Progenitor cell of endocrine pancreas (in vitro differentiated cells): ENCODE results near the gene THSD4. TPM values are rescaled to one million over a fixed set of nuclear protein-coding genes. Genes with fewer than 3 reads are reported as not detected.

ENCODE experiments used
- DNase-seq: peaks from one replicate; pipeline ENCODE4 v3.0.0; 2021; ENCODE audit warnings: low spot score; ENCODE audit not compliant: unreplicated experiment
- H3K27ac Mint-ChIP-seq: 2 replicates; pipeline ENCODE4 v1.8.0; 2021; ENCODE audit warnings: mild to moderate bottlenecking, moderate library complexity, mixed read lengths
- H3K27me3 Mint-ChIP-seq: 2 replicates; pipeline ENCODE4 v1.8.0; 2021; ENCODE audit warnings: mixed read lengths
- H3K36me3 Mint-ChIP-seq: 2 replicates; pipeline ENCODE4 v1.8.0; 2022; ENCODE audit warnings: mixed read lengths; ENCODE audit not compliant: insufficient read depth
- H3K4me1 Mint-ChIP-seq: 2 replicates; pipeline ENCODE4 v1.8.0; 2021; ENCODE audit warnings: low read depth, mixed read lengths
- H3K4me3 Mint-ChIP-seq: 2 replicates; pipeline ENCODE4 v1.8.0; 2021; ENCODE audit warnings: low read depth, mild to moderate bottlenecking, moderate library complexity, mixed read lengths
- H3K9me3 Mint-ChIP-seq: 2 replicates; pipeline ENCODE4 v1.8.0; 2021; ENCODE audit warnings: low read depth, mixed read lengths
- CTCF ChIP-seq: fragments of 200-600 bp; sonication (generic); IDR thresholded peaks from one replicate; pipeline ENCODE4 v1.5.0; 2021; ENCODE audit warnings: antibody characterized with exemption, mild to moderate bottlenecking; ENCODE audit not compliant: unreplicated experiment
- total RNA-seq: library from RNA; stranded (reverse); gene quantifications from 2 replicates; pipeline ENCODE4 v1.2.1, GENCODE V29; 2021

Gene THSD4
- total RNA-seq, 1 donor from 2014 or later, result 6.8 TPM

- Mint-ChIP-seq H3K9me3 (no peaks in the 10 kb centered on the region), H3K4me1 (no peaks in the 10 kb centered on the region), H3K4me3 (no peak overlapping the region), H3K27me3 (peaks cover 25% of the 10 kb centered on the region), H3K36me3 (no peaks in the 10 kb centered on the region), H3K27ac (no peak overlapping the region)
- peak; percentile 12 for TF ChIP-seq CTCF
- no peak for DNase-seq
Measured at GRCh38 chr15:71195242-71195641, 80.0 kb downstream of the THSD4 start.

- no peak for DNase-seq
- no peaks in the 10 kb centered on the region for H3K36me3 Mint-ChIP-seq
- no peaks in the 10 kb centered on the region for H3K9me3 Mint-ChIP-seq
- no peak overlapping the region for H3K4me3 Mint-ChIP-seq
- peaks cover 19% of the 10 kb centered on the region for H3K27me3 Mint-ChIP-seq
- no peaks in the 10 kb centered on the region for H3K4me1 Mint-ChIP-seq
- TF ChIP-seq CTCF, result no peak
- H3K27ac Mint-ChIP-seq, result no peak overlapping the region
Measured at GRCh38 chr15:71197620-71198019, 82.3 kb downstream of the THSD4 start.

GRCh38 chr15:71198846-71199245 lies 83.6 kb downstream of the THSD4 start:
- no peaks in the 10 kb centered on the region for H3K36me3 Mint-ChIP-seq
- H3K27ac Mint-ChIP-seq, result peak overlapping the region; percentile 66
- H3K27me3 Mint-ChIP-seq, result peaks cover 24% of the 10 kb centered on the region
- H3K4me1 Mint-ChIP-seq, result peaks cover 3% of the 10 kb centered on the region
- DNase-seq, result no peak
- no peaks in the 10 kb centered on the region for H3K9me3 Mint-ChIP-seq
- no peak overlapping the region for H3K4me3 Mint-ChIP-seq
- no peak for TF ChIP-seq CTCF

GRCh38 chr15:71199384-71200351 lies 84.4 kb downstream of the THSD4 start:
- Mint-ChIP-seq H3K4me1 (peaks cover 3% of the 10 kb centered on the region), H3K27me3 (peaks cover 26% of the 10 kb centered on the region), H3K9me3 (no peaks in the 10 kb centered on the region), H3K27ac (peak overlapping the region; percentile 66), H3K36me3 (no peaks in the 10 kb centered on the region), H3K4me3 (no peak overlapping the region)
- DNase-seq, result no peak
- no peak for TF ChIP-seq CTCF

GRCh38 chr15:71201477-71201876 lies 86.2 kb downstream of the THSD4 start:
- peaks cover 23% of the 10 kb centered on the region for H3K27me3 Mint-ChIP-seq
- H3K36me3 Mint-ChIP-seq, result no peaks in the 10 kb centered on the region
- no peak for DNase-seq
- no peak for TF ChIP-seq CTCF
- no peak overlapping the region for H3K4me3 Mint-ChIP-seq
- peaks cover 3% of the 10 kb centered on the region for H3K4me1 Mint-ChIP-seq
- H3K9me3 Mint-ChIP-seq, result no peaks in the 10 kb centered on the region
- no peak overlapping the region for H3K27ac Mint-ChIP-seq
